Brain microvascular endothelial cell (primary cell): ENCODE results near the gene RTN4RL2.

Experiments used
- DNase-seq: peaks from one replicate; pipeline ENCODE4 v3.0.0-alpha.2; 2020
- H3K27ac ChIP-seq: fragments of 250-450 bp; sonication (Bioruptor Pico); 2 replicates; pipeline ENCODE4 v1.5.1; 2020; ENCODE audit warnings: mild to moderate bottlenecking, moderate library complexity
- H3K27me3 ChIP-seq: fragments of 250-450 bp; sonication (Bioruptor Pico); replicated peaks from 2 replicates; pipeline ENCODE4 v1.5.1; 2020; ENCODE audit warnings: mild to moderate bottlenecking
- H3K36me3 ChIP-seq: fragments of 250-450 bp; sonication (Bioruptor Pico); replicated peaks from 2 replicates; pipeline ENCODE4 v1.5.1; 2020; ENCODE audit warnings: mild to moderate bottlenecking
- H3K4me3 ChIP-seq: 2 replicates; pipeline ENCODE4 v1.5.1; 2011; ENCODE audit warnings: low read depth, mild to moderate bottlenecking, control low read depth, low read length, moderate library complexity
- CTCF ChIP-seq: IDR thresholded peaks from 2 replicates; pipeline ENCODE4 v1.5.1; 2011; ENCODE audit warnings: low read depth, mild to moderate bottlenecking, moderate library complexity, low read length, control low read depth, inconsistent platforms; ENCODE audit errors: missing control alignments
- in situ Hi-C: cut with HindIII; loops from 2 replicates; pipeline ENCODE4 v1.10.0; 2017; ENCODE audit warnings: low sequenced_read_pairs, low pct_ligation_motif_present

Gene RTN4RL2

GRCh38 chr11:57460022-57460757 lies at the start of gene RTN4RL2:
TSS of gene RTN4RL2 (plus strand) at chr11:57460528. CDS start at chr11:57460866, 338 bp downstream.
- Histone ChIP-seq H3K4me3 (peak within 1 kb of the TSS; percentile 38), H3K27me3 (peaks cover 47% of the 10 kb centered on the region), H3K27ac (no peak within 1 kb of the TSS), H3K36me3 (no peaks in the 10 kb centered on the region)
- in situ Hi-C loops = no loop called here
- TF ChIP-seq CTCF = peak; percentile 47
- peak; percentile 20 for DNase-seq

- Histone ChIP-seq H3K27ac (no peak overlapping the region), H3K27me3 (no peaks in the 10 kb centered on the region), H3K4me3 (no peak overlapping the region), H3K36me3 (peaks cover 21% of the 10 kb centered on the region)
- no peak for TF ChIP-seq CTCF
- no peak for DNase-seq
- in situ Hi-C loops = no loop called here
Measured at GRCh38 chr11:57413681-57414080, 46.6 kb upstream of the RTN4RL2 start.

GRCh38 chr11:57414612-57415212 lies 45.6 kb upstream of the RTN4RL2 start:
- no peak overlapping the region for H3K27ac ChIP-seq
- in situ Hi-C loops = no loop called here

GRCh38 chr11:57416436-57416835 lies 43.9 kb upstream of the RTN4RL2 start:
- H3K4me3 ChIP-seq = no peak overlapping the region
- in situ Hi-C loops = no loop called here
- TF ChIP-seq CTCF = no peak
- H3K27me3 ChIP-seq = no peaks in the 10 kb centered on the region
- no peak overlapping the region for H3K27ac ChIP-seq
- peaks cover 22% of the 10 kb centered on the region for H3K36me3 ChIP-seq
- DNase-seq = no peak

More at GRCh38 chr11:57414612-57415212, 45.6 kb upstream of the RTN4RL2 start:
- no peak for DNase-seq
- no peak for TF ChIP-seq CTCF
- peaks cover 21% of the 10 kb centered on the region for H3K36me3 ChIP-seq
- no peak overlapping the region for H3K4me3 ChIP-seq
- no peaks in the 10 kb centered on the region for H3K27me3 ChIP-seq

- H3K36me3 ChIP-seq = peaks cover 20% of the 10 kb centered on the region
Measured at GRCh38 chr11:57417056-57417455, 43.3 kb upstream of the RTN4RL2 start.

More at GRCh38 chr11:57417056-57417455, 43.3 kb upstream of the RTN4RL2 start:
- Histone ChIP-seq H3K27me3 (no peaks in the 10 kb centered on the region), H3K27ac (no peak overlapping the region), H3K4me3 (no peak overlapping the region)
- in situ Hi-C loops = no loop called here
- TF ChIP-seq CTCF = no peak
- no peak for DNase-seq
